Breast epithelium (tissue), 3 donors: Measurements from ENCODE around the gene TNRC18.
"Not testable (repeated sequence)": the region's sequence is repeated elsewhere in the genome, so short reads cannot be mapped to it uniquely, and the experiment has no call there.

Source experiments
- POLR2A ChIP-seq: fragments of 450-650 bp; IDR thresholded peaks from one replicate; pipeline ENCODE4 v1.6.1; 2016; ENCODE audit warnings: antibody characterized with exemption, mild to moderate bottlenecking, moderate library complexity
- POLR2AphosphoS5 ChIP-seq, 3 donors: sonication (generic); formaldehyde crosslinking; IDR thresholded peaks; one replicate each; pipeline ENCODE4 v1.6.1; 2017; ENCODE audit warnings: antibody characterized with exemption in 3 of 3
- TF ChIP-seq, protein P1 (sequence below), 3 donors: fragments of 450-650 bp; IDR thresholded peaks; one replicate each; pipeline ENCODE4 v1.5.1; 2016 to 2017; ENCODE audit warnings: antibody characterized with exemption in 3 of 3, mild to moderate bottlenecking in 3 of 3, moderate library complexity in 3 of 3

- TF ChIP-seq, protein P1, sequence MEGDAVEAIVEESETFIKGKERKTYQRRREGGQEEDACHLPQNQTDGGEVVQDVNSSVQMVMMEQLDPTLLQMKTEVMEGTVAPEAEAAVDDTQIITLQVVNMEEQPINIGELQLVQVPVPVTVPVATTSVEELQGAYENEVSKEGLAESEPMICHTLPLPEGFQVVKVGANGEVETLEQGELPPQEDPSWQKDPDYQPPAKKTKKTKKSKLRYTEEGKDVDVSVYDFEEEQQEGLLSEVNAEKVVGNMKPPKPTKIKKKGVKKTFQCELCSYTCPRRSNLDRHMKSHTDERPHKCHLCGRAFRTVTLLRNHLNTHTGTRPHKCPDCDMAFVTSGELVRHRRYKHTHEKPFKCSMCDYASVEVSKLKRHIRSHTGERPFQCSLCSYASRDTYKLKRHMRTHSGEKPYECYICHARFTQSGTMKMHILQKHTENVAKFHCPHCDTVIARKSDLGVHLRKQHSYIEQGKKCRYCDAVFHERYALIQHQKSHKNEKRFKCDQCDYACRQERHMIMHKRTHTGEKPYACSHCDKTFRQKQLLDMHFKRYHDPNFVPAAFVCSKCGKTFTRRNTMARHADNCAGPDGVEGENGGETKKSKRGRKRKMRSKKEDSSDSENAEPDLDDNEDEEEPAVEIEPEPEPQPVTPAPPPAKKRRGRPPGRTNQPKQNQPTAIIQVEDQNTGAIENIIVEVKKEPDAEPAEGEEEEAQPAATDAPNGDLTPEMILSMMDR (IDR thresholded peaks at IDR 0.05) = not testable (repeated sequence)
- TF ChIP-seq POLR2A; POLR2AphosphoS5 (IDR thresholded peaks at IDR 0.05): not testable (repeated sequence)
These were observed 131.8 kb downstream of the TNRC18 start for GRCh38 chr7:5291711-5292335.
